ENCODE measurements around the gene PHF24. TPM values are rescaled to one million over a fixed set of nuclear protein-coding genes. Genes with fewer than 3 reads are reported as not detected.

The PHF24 gene
- total and polyA plus RNA-seq, 9 donors, result 0.10 to 1.0 (median 0.36) TPM; not detected in 1

- Histone ChIP-seq H3K27me3 (no peaks in the 10 kb centered on the region), H3K36me3 (no peaks in the 10 kb centered on the region), H3K4me1 (ENCODE audit: insufficient read depth) (no peaks in the 10 kb centered on the region), H3K4me3 (no peak overlapping the region), H3K9me3 (no peaks in the 10 kb centered on the region), H3K27ac (no peak overlapping the region)
- 67 to 87% (median 73%) methylated on average over 2 of the region's 2 CpGs for WGBS, 3 donors
- DNase-seq, result no peak
- TF ChIP-seq EP300 (IDR thresholded peaks at IDR 0.05) (no peak), POLR2A (IDR thresholded peaks at IDR 0.05) (no peak), CTCF (IDR thresholded peaks at IDR 0.05) (no peak)
- intact Hi-C loops (cut with DNase I), result loop anchor here in 1 of 4 donors (10.0 kb wide), 1 partner anchor 88 kb away; a partner anchor contains a TSS
These were observed 25.1 kb downstream of the PHF24 start for GRCh38 chr9:34983209-34983608.

GRCh38 chr9:34984049-34984448, 26.0 kb downstream of the PHF24 start:
- intact Hi-C loops (cut with DNase I), result loop anchor here in 1 of 4 donors (10.0 kb wide), 1 partner anchor 89 kb away; a partner anchor contains a TSS
- no peaks in the 10 kb centered on the region for H3K36me3 ChIP-seq
- no peaks in the 10 kb centered on the region for H3K9me3 ChIP-seq
- H3K27me3 ChIP-seq, result no peaks in the 10 kb centered on the region
- TF ChIP-seq EP300 (IDR thresholded peaks at IDR 0.05) (no peak), CTCF (IDR thresholded peaks at IDR 0.05) (no peak), POLR2A (IDR thresholded peaks at IDR 0.05) (no peak)
- WGBS, 3 donors, result 0% methylated on average over 1 of the region's 1 CpG
- H3K4me3 ChIP-seq, result no peak overlapping the region
- H3K27ac ChIP-seq, result no peak overlapping the region
- no peak for DNase-seq
- H3K4me1 ChIP-seq (ENCODE audit: insufficient read depth), result no peaks in the 10 kb centered on the region

- no peak overlapping the region for H3K27ac ChIP-seq
- TF ChIP-seq EP300 (IDR thresholded peaks at IDR 0.05) (no peak), POLR2A (IDR thresholded peaks at IDR 0.05) (no peak), CTCF (IDR thresholded peaks at IDR 0.05) (no peak)
- 12 to 14% (median 12%) methylated on average over 7 of the region's 7 CpGs for WGBS, 3 donors
- no peak overlapping the region for H3K4me3 ChIP-seq
- H3K27me3 ChIP-seq, result no peaks in the 10 kb centered on the region
- peaks cover 4% of the 10 kb centered on the region for H3K4me1 ChIP-seq (ENCODE audit: insufficient read depth)
- intact Hi-C loops (cut with DNase I), result loop anchor here in 2 of 4 donors (5.0 to 10.0 kb wide), 2 partner anchors 91 to 742 kb away; a partner anchor contains a TSS
- no peaks in the 10 kb centered on the region for H3K9me3 ChIP-seq
- no peak for DNase-seq
- H3K36me3 ChIP-seq, result no peaks in the 10 kb centered on the region
These were observed 27.3 kb downstream of the PHF24 start for GRCh38 chr9:34985311-34985899.

- no peak for DNase-seq
- no peaks in the 10 kb centered on the region for H3K36me3 ChIP-seq
- TF ChIP-seq CTCF (IDR thresholded peaks at IDR 0.05) (no peak), POLR2A (IDR thresholded peaks at IDR 0.05) (no peak), EP300 (IDR thresholded peaks at IDR 0.05) (no peak)
- intact Hi-C loops (cut with DNase I), result loop anchor here in 2 of 4 donors (5.0 to 10.0 kb wide), 2 partner anchors 92 to 741 kb away; a partner anchor contains a TSS
- H3K9me3 ChIP-seq, result no peaks in the 10 kb centered on the region
- H3K4me3 ChIP-seq, result no peak overlapping the region
- no peak overlapping the region for H3K27ac ChIP-seq
- H3K4me1 ChIP-seq (ENCODE audit: insufficient read depth), result peaks cover 4% of the 10 kb centered on the region
- no peaks in the 10 kb centered on the region for H3K27me3 ChIP-seq
- 42 to 44% (median 43%) methylated on average over 9 of the region's 9 CpGs for WGBS, 3 donors
These were observed 28.5 kb downstream of the PHF24 start for GRCh38 chr9:34986540-34987047.
